ENCODE results near the gene AFP.

DNA sequence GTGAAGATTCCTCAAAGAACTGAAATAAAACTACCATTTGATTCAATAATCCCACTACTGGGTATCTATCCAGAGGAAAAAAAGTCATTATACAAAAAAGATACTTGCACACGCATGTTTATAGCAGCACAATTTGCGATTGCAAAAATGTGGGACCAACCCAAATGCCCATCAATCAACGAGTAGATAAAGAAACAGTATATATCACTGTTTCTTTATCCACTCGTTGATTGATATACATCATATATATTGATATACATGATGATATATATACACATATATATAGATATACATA lies 13.6 kb upstream of the AFP start:
- TF ChIP-seq CTCF (IDR thresholded peaks at IDR 0.05; ENCODE audit: insufficient read depth, low read length, poor library complexity, severe bottlenecking) (no peak), EZH2phosphoT487 (conservative IDR thresholded peaks at IDR 0.05; ENCODE audit: low read length) (no peak)
